Gastroesophageal sphincter (tissue), 2 donors: ENCODE measurements around the gene SNX14.
A peak's percentile ranks its signal among the peaks of the same experiment; 100 is the strongest.

Source experiments
- POLR2A ChIP-seq, 2 donors: fragments of 450-650 bp; IDR thresholded peaks; one replicate each; pipeline ENCODE4 v1.6.1; 2017; ENCODE audit warnings: antibody characterized with exemption in 2 of 2, mild to moderate bottlenecking in 2 of 2, moderate library complexity in 1 of 2
- POLR2AphosphoS5 ChIP-seq: sonication (generic); formaldehyde crosslinking; IDR thresholded peaks from one replicate; pipeline ENCODE4 v1.6.1; 2017; ENCODE audit warnings: antibody characterized with exemption

DNA sequence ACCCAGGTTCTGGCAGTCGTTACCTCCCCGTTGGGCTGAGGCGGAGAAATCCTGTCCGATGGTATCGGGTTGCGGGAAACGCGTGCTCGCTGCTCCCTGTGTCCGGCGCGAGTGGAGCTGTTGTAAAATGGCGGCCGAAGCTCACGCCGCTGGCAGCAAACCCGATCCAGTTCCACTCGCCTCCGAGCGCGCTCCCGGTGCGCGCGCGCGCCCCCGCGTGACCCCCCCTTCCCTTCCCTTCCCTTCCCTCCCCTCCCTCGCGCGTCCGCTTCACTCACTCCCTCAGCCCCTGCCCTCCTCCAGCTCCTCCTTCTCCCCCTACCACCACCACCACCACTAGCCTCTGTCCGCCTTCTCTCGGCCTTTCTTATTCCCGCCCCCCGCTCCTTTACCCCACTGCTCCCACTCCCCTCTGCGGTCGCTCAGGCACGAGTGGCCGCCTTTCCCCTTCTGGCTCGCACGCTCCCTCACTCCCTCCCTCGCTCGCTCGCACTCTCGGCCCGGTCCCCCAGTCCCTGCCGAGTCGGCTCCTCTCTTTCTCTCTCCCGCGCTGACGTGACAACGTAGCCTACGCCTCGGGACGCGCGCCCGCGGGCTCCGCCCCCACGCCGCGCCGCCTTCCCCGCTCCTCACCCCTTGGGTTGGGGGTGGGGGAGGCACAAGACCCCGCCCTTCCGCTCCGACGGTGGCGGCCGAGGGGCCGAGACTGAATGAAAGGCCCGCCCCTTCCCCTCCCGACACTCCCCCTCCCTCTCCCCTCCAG, 49.3 kb upstream of the SNX14 start, which contains the start of gene SYNCRIP:
- TF ChIP-seq POLR2AphosphoS5 (peak; percentile 97), POLR2A (IDR thresholded peaks at IDR 0.05) (peak; percentile 86 to 90)
